ENCODE data around the gene CHD1L. TPM values are rescaled to one million over a fixed set of nuclear protein-coding genes. Genes with fewer than 3 reads are reported as not detected.

CHD1L gene
- total RNA-seq, 1 experiment from 2014 or later, result 64.2 TPM

- H3K56ac ChIP-seq (ENCODE audit: insufficient read length, low read depth, low read length), result no peak overlapping the region
- no CpG with 5 or more reads among the region's 6 CpGs for WGBS (ENCODE audit: extremely low coverage, insufficient read length, low lambda C conversion rate)
- H4K5ac ChIP-seq (ENCODE audit: insufficient read length, low read depth, low read length), result no peak overlapping the region
- no peak overlapping the region for H2BK5ac ChIP-seq (ENCODE audit: insufficient read length, low read length)
- no peak overlapping the region for H4K91ac ChIP-seq (ENCODE audit: insufficient read length, low read depth, low read length)
- H2AFZ ChIP-seq (ENCODE audit: low read length), result no peak overlapping the region
- H4K20me1 ChIP-seq (ENCODE audit: control insufficient read depth, insufficient read depth, insufficient read length), result peaks cover 3% of the 10 kb centered on the region
- H3K23me2 ChIP-seq (ENCODE audit: insufficient read length, low read depth, low read length, poor library complexity, severe bottlenecking), result peaks cover 4% of the 10 kb centered on the region
- peaks cover 20% of the 10 kb centered on the region; the same call in 1 of the 2 replicates for H3K79me2 ChIP-seq (ENCODE audit: insufficient read depth, low read length)
- H3K4me1 ChIP-seq (ENCODE audit: insufficient read depth, low read length), result peaks cover 11% of the 10 kb centered on the region
- H3K4me2 ChIP-seq (ENCODE audit: insufficient read depth, insufficient read length, low read length), result no peak overlapping the region
- H3K79me1 ChIP-seq (ENCODE audit: insufficient read depth, low read depth, low read length, poor library complexity, severe bottlenecking), result peaks cover 4% of the 10 kb centered on the region
- no peak overlapping the region for H2AK5ac ChIP-seq (ENCODE audit: insufficient read length, low read length)
- H3K4ac ChIP-seq (ENCODE audit: low read depth, low read length), result no peak overlapping the region
- no peak overlapping the region for H3K18ac ChIP-seq (ENCODE audit: insufficient read length, low read depth, low read length)
- no peak for DNase-seq
- H3T11ph ChIP-seq (ENCODE audit: low read length), result no peak overlapping the region
- no peak overlapping the region for H2BK15ac ChIP-seq (ENCODE audit: low read depth, low read length)
- no peaks in the 10 kb centered on the region for H3K27me3 ChIP-seq (ENCODE audit: insufficient read depth, low read length)
- H3K9me3 ChIP-seq (ENCODE audit: control insufficient read depth, low read depth, low read length), result no peaks in the 10 kb centered on the region
- Mint-ChIP-seq H3K27ac (peak overlapping the region in 1 of 3 experiments; percentile 25; a peak in 1 of 7 replicates), H3K4me1 (peaks cover 54 to 55% of the 10 kb centered on the region in 2 experiments), H3K9me3 (no peaks in the 10 kb centered on the region), H3K36me3 (ENCODE audit: insufficient read depth in 1 of 3, low read depth in 3 of 3) (peaks cover 0 to 9% (median 1%) of the 10 kb centered on the region in 3 experiments; a peak in 2 of 7 replicates), H3K27me3 (ENCODE audit: low read depth) (no peaks in the 10 kb centered on the region), H3K4me3 (no peak overlapping the region; a peak in 1 of 5 replicates)
- no peak overlapping the region for H4K8ac ChIP-seq (replicated peaks; ENCODE audit: insufficient read length, low read depth, low read length)
- H3K23ac ChIP-seq (ENCODE audit: insufficient read length, low read depth, low read length), result no peak overlapping the region
- H2BK120ac ChIP-seq (ENCODE audit: low read depth, low read length, poor library complexity, severe bottlenecking), result no peak overlapping the region
- no peak overlapping the region for H3K14ac ChIP-seq (ENCODE audit: insufficient read depth, low read length)
- no peak overlapping the region for H2BK20ac ChIP-seq (ENCODE audit: low read depth, low read length, poor library complexity, severe bottlenecking)
- H3K9ac ChIP-seq (ENCODE audit: extremely low read depth, insufficient read length, low read length), result no peak overlapping the region
- H2BK12ac ChIP-seq (ENCODE audit: insufficient read length, low read depth, low read length), result no peak overlapping the region
- H3K27ac ChIP-seq (ENCODE audit: insufficient read length, low read depth, low read length), result no peak overlapping the region
- TF ChIP-seq CTCF (conservative IDR thresholded peaks at IDR 0.05), result no peak
These were observed 2.6 kb downstream of the CHD1L start for GRCh38 chr1:147245129-147245528.
